Activated CD8-positive, alpha-beta memory T cell treated with anti-CD3 and anti-CD28 coated beads, Interleukin-2, amount 50 U/mL, for 1 hour (primary cell): Measurements from ENCODE around the gene NAV1.
"Not testable (repeated sequence)": the region's sequence is repeated elsewhere in the genome, so short reads cannot be mapped to it uniquely, and the experiment has no call there.

Experiments used
- DNase-seq: peaks from one replicate; pipeline ENCODE4 v3.0.0-alpha.2; 2020; ENCODE audit errors: extremely low read depth

The NAV1 gene

DNA sequence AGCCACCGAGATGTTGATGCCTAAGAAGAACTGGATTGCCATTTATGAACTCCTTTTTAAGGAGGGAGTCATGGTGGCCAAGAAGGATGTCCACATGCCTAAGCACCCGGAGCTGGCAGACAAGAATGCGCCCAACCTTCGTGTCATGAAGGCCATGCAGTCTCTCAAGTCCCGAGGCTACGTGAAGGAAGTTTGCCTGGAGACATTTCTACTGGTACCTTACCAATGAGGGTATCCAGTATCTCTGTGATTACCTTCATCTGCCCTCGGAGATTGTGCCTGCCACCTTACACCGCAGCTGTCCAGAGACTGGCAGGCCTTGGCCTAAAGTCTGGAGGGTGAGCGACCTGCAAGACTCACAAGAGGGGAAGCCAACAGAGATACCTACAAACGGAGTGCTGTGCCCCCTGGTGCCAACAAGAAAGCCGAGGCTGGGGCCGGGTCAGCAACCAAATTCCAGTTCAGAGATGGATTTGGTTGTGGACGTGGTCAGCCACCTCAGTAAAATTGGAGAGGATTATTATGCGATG is 18.8 kb upstream of the NAV1 start:
- DNase-seq = not testable (repeated sequence)

DNA sequence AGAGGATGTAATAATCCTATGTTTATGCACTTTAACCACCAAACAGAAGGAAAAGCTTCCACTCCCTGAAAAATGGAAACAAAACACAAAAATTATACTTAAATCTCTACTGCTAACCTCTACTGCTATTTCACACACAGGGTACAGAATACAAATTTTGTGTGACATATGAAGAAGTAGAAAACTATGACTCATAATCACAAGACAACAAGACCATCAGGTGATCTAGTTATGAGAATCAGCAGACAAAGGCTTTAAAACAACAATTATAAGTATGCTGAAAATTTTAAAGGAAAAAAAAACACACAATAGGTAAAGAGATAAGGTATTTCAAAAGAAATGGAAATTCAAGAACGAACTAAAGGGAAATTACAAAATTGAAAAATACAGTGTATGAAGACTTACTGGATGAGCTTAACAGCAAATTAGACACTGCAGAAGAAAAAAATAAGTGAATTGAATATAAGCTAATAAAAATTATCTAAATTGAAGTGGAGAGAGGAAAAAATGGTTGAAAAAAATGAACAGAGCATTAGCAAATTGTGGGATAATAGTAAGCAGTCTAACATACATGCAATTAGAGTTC is 13.6 kb upstream of the NAV1 start:
- DNase-seq = no peak

DNA sequence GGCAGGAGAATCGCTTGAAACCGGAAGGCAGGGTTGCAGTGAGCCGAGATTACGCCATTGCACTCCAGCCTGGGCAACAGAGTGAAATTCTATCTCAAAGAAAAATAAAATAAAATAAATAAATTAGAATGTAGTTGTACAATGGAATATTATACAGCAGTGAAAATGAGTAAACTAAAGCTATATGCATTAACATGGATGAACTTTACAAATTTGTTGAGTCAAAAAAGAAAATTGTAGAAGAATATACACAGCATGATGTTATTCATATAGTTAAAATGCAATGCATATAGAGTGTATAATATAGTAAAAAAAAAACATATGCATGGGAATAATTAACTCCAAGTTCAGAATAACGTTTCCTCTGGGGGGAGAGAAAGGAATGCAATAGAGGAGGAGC is 11.0 kb upstream of the NAV1 start:
- DNase-seq = no peak

DNA sequence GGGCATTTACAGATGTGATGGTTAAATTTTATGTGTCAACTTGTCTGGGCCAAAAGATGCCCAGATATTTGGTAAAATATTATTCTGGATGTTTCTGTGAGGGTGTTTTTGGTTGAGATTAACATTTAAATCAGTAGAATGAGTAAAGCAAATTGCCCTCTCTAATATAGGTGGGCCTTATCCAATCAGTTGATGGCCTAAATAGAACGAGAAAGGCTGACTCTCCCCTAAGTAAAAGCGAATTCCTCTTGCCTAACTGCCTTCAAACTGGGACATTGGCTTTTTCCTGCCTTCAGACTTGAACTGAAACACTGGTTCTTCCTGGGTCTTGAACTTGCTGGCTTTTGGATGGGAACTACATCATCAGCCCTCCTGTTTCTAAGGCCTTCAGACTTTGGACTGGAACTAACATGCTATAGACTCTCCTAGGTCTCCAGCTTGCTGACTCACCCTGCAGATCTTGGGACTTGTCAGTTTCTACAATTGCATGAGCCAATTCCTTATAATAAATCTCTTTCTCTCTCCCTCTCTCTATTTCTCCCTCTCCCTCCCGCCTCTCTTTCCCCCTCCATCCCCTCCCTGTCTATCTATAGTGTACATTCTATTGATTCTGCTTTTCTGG is 10.2 kb upstream of the NAV1 start:
- no peak for DNase-seq

DNA sequence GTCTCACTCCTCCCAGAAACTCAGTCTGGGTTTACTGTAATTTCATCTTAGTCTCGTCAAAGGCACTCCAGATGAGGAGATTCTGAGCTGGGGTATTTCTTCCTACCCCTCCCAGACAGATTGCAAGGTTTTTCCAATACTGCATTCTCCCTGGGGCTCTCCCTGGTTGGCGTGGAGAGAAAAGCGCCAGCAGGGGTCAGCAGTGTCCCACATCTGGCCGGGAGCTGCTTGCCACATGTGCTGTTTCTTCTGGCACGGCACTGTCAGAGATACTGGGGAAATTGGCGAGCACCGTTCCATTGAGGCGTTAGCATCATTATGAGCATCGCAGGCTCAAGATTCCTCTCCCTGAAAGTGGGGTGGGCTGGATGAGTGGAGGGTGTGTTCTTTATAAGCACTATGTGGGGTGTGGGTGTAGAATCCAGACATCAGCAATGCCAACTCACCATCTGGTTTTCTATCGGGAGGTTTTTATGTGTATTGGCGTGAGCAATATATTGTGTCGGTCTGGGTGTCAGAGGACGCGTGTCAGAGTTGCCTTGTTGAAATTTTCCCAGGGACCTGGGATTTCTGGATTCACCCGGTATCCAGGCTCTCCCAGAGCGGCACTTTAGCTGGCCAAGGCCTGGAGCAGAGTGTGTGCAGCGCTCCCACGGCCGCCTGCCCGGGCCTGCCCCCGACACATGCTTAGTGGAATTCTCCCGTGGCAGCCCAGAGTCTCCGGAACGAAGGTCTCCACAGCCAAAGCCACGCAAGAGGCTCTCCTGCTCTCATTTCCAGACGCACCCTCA is 8.0 kb upstream of the NAV1 start:
- no peak for DNase-seq

DNA sequence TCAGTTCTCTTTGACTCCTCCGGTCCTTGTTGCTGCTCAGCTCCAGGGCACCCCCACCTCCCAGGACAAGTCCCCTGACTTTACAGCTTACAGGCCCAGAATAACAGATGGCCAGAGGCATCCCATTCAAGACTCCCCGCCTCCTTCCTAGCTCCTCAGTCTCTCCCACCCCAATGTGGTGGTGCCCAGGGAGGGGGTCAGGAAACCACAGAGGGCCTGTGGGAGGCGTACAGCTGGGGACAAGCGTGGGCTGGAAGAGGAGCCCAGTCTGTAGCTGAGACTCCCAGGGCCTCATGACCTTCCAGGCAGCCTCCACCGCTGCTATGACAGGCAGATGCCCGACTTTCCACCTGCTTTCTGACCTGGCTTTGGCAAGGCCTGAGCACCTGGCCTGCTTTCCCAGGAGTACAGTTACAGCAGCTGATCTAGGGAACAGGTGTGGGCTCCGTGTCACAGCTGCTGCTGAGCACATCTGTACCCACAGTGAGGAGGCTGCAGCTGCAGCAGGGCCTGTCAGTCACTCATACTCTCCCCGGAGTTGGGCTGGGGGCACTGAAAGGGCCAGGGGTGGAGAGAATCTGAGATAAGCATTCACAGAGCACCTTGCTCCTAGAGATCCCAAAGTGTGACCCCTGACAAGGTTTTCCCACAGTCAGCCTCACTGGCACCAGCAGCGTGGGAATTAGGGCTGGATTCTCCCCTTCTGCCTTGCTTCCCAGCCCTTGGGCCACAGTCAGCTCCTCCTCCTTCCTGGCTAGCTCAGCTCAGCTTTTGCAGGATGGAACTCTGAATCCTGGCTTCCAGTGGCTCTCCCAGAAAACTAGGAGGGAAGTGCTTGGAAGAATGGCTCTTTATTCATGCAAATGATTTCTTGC is 7.1 kb upstream of the NAV1 start:
- DNase-seq = no peak

DNA sequence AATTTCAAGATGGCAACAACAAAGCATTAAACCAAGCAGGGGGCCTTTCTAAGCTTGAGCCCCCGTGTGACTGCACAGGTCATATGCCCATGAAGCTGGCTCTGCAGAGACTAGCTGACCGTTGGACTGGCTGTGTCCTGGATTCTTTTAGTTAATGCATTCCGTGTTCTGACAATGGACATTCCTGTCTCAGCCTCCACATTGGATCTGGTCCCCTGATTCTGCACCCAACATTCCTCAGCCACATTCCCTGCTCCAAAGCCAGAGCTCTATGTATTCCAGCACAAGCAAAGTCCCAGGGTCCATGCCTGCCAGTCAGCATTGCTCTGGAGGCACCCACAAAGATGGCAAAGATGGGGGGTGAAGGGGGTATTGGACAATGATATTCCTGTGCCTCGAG is 5.1 kb upstream of the NAV1 start:
- no peak for DNase-seq

DNA sequence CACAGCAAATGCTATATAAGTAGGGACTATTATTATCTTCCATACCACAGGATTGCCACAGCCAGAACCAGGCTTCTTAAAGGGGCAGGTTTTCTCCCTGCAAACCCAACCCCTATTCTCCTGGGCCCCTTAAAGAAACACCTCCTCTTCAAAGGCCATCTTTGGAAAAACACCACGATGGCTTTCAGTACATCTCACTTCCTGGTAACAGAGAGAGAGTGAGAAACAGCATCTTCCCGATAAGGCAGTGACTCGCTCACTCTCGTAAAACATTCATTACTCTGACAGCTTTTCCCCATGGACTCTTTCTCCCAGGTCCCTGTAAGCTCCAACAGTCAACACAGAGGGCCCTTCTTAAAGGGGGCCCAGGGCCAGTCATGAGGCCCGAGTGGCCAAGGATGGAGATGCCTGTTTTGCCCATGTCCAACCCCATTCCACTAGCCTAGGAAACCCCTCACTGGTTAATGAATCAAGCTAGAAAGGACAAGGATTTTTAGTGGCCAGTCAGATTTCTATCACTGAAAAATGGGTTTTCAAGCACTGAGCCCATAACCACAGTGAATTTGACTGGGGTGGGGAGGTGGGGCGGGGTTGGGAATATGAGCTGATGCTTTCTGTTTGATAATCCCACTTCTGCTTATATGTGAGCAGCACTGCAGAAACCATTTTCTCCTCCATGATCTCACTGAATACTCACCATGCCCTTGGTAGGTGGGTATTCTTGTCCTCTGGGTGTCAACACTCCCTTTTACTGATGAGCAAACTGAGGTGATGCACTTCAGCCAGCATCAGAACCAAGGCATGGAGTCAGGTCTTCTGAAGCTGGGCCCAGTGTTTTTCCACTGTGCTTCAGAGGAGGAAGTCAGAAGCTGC is 3.6 kb upstream of the NAV1 start:
- no peak for DNase-seq

DNA sequence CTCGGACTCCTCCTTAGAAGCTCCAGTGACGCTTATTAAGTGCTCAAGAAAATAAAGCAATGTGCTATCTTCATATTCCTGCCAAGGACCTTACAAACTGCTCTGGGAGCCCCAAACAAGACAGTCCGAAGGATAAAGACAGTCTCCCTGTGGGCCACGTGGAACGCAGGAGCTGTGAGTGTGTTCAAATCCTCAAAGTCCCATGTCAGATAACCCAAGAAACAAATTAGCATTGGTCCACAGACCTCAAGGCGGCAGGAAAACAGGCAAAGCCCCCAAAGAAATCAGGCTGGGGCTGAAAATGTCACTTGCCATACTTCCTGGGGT is 3.0 kb upstream of the NAV1 start:
- no peak for DNase-seq

DNA sequence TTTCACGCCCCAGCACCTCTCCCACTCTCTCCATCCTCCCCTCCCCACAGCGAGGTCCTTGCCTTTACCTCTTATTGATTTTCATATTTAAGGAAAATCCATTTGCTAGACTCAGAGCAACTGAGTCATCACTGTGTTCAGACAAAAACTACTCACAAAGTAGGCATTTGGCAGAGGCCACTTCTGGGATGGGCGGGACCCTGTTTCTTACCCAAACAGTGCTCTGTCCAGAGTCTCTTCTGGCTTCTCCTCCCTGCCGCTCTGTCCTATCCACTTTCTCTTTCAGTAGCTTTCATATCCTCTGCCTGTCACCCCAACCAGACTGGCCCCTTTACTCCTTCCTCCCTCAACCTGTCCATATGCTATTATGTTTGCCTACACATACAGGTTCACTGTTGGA is 2.4 kb upstream of the NAV1 start:
- DNase-seq = no peak

DNA sequence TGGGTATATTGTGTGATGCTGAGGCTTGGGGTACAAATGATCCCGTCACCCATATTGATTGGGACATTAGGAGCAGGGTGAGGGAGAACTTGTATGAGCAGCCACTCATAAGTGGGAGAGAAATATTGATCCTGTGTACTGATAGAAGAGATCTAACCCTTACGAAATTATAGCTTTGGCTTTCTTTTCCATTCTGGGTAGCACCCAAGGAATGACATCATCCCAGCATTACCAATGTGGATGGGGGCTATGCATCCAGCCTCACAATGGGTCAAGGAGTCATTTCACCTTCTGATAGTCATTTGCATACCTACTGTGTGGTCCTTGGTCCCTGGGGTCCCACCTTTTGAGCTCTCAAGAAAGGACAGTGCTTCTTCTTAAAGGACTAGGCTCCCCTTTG is 1.9 kb upstream of the NAV1 start:
- no peak for DNase-seq

DNA sequence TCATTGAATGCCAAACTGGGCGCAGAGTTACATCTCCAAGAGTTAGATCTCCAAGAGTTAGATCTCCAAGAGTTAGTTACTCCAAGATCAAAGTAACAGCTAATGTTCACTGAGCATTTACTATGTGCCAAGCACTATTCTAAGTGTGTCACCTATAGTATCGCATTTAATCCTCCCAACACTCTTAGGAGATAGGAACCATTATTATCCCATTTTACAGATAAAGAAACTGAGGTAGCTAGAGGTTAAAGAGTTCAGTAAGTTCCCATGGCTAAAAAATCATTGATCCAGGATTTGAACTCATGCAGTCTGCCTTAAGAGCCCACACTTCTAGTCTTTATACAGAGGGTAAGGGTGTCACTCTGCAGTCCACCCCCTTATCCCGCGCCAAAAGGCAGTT is 1.5 kb upstream of the NAV1 start:
- no peak for DNase-seq

DNA sequence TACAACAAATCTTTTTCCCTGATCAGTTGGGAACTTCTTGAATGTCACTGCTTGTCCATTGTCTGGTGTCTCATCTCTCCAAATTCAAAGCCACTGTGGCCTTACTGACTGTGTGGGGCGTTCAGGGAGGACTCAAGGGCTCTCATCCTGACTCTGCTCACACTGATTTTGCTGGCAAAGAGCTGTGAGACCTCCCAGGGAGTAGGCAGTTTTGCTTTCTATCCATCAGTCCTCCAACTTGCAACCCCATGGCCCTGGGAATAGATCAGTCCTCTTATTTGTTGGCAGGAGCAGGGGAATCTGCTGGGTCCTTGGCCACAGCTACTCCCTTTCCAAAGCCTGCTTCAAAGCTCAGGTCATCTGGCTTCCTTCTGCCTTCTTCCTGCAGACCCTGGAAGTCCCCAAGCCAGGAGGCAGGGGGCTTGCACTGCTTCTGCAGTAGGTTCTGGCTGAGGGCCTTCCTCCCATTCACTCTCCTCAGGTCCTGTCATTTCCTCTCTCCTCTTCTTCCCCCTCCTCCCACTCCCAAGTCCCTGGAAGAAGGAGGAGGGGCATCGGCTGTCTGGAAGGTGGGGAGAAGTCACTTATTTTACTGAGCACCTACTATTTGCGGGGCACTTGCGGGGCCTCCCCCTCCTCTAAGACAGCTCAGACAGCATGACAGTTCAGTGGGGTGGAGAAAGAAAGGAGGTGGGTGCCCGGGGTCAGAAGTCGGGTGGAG is 876 bp upstream of the NAV1 start:
- DNase-seq = no peak

DNA sequence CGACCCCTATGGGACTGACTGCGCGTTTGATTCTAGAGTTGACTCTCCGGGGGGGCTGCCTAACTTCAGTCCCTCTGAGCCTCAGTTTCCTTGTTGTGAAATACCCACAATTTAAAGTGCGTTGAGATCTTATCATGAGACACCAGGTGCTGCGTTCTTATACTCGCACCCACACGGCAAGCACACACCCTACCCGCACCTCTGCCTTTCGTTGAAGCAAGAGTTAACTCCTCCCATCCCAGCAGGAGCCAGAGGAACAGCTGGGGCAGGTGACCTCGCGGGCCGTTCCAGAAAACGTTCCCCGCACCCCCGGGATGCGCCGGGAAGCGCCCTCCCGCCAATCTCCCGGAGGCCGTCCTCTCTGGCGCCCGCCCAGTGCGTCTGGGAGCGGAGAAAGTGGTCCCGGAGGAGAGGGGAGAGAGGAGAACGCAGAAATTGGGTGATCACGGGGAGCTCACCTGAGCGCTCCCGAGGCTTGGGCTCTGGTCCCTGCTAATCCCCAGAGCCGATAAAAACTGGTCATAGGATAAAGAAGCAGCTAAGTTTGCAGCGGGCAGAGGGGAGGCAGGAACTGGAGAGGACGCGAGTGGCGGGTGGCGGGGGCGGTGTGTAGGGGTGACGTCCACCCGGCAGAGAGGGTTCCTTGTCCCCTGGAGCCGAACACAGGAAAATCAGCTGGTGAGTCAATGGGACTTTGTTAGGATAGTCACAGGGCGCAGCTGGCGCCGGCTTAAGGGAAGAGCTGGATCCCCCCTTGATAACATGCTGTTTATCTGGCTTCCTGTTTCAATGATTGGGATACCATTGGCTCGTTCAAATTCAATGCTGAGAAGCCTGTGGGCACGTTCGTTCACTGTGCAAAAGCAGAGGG is 869 bp downstream of the NAV1 start:
- DNase-seq = no peak

DNA sequence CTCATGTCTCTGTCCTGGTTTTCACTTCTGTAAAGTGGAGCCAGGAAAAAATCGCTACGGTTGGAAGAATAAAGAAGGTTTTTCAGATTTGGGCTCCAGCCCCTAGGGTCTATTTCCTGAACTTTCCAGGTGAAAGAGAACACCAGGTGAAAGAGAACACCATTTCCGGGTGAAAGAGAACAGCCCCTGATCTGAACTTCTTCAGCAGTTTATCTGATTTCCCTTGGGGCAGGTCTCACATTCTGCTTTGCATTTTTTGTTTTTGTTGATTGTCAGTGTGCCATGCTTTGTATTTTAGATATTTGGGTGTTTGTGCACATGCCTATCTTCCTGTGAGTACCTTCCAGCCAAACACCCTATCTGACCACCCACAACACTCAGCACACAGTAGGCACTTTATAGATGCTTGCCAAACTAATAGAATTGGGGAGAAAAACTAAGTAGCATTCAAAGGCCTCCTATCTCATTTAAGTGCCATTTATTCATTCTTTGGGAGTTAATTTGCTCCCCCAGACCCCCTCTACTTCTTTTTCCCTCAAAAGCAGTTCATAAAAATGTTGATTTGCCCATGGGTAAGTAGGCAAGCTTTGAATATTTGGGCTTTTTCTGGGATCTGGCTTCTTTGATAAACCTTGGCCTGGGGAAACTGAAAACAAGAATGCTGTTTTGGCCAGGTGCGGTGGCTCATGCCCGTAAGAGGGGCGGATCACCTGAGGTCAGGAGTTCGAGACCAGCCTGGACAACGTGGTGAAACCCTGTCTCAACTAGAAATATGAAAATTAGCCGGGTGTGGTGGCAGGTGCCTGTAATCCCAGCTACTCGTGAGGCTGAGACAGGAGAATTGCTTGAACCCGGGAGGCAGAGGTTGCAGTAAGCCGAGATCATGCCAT is 2.2 kb downstream of the NAV1 start:
- no peak for DNase-seq

DNA sequence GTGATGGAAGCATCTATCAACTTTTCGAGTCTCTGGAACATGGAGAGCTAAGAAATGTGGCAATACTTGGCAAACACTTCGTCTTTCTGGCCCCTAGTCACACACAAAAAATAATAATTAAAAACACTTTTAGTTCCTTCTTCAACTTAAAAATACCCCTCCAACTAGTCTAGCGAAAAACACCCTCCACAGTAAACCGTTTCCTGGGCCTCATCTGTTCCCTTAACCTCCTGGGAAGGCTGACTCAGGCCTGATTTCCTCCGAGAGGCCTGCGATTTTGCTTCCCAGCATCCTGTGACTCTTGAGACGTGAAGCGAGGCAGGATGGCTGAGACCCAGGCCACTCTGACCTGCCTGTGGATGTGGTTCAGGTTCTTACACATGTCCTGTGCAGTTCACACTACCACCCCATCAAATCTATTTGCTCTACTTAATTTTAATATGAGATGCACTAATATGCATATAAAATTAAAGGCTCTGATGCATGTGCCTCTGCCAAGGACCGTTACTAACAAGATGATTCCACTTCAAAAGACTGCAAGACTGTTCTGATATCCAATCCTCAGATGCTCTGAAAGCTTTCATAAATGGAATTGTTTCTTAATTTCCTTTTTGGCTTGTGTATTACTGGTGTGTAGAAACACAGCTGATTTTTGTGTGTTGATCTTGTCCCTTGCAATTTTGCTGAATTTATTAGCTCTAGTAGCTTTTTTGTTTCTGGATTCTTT is 3.5 kb downstream of the NAV1 start:
- no peak for DNase-seq

DNA sequence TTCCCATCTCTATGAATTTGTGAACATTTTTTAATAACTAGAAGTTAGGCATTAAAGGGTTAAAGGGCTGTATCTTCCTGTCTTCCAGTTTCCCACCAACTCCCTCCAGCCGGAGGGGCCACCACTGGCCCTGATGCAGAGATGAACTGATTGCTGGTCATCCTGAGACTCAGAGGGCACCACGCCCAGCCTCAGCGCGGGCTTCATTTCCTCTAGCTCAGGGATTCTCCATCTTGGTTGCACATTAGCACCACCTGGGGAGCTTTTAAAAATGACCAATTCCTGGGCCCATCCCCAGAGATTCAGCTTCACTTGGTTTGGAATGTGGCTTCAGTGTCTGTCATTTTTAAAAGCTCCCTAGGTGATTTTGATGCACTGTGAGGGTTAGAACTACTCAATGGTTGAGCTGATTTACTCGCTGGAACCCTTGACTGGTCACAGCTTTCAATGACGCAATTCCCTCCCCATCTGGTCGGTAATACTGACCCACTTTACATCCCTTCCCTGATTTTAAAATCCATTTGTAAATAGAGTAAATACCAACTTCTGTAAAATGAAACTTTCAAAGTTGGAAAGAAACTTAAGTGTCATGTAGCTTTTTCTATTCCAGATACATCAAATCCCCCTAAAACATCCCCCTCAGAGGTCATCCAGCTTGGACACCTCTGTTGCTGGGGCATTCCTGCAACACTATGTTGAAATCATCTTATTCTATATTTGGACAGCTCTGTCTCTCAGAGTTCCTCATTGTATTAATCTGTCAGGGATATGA is 5.1 kb downstream of the NAV1 start:
- DNase-seq = no peak
